ENCODE data around the gene C6orf89.
"Not testable (repeated sequence)": the region's sequence is repeated elsewhere in the genome, so short reads cannot be mapped to it uniquely, and the experiment has no call there.

C6orf89 gene

DNA sequence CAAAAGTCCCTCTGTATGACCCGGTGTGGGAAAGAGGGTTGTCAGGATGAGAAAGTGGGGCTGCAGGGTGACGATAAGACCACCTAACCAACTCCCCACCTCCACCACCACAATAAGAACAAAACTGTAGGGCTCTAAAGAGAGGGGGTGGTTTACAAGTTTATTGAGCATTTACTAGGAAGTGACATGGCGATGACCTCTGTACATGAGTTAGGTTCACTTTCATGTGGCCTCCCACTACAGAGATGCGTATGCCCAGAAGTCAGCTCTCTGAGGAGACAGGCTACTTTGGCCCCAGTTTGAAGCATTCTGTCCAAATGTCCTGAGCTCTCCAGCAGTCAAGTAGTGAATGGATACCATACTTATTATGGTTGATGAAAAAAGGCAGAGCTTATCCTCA, 40.1 kb downstream of the C6orf89 start:
- DNase-seq: no peak

DNA sequence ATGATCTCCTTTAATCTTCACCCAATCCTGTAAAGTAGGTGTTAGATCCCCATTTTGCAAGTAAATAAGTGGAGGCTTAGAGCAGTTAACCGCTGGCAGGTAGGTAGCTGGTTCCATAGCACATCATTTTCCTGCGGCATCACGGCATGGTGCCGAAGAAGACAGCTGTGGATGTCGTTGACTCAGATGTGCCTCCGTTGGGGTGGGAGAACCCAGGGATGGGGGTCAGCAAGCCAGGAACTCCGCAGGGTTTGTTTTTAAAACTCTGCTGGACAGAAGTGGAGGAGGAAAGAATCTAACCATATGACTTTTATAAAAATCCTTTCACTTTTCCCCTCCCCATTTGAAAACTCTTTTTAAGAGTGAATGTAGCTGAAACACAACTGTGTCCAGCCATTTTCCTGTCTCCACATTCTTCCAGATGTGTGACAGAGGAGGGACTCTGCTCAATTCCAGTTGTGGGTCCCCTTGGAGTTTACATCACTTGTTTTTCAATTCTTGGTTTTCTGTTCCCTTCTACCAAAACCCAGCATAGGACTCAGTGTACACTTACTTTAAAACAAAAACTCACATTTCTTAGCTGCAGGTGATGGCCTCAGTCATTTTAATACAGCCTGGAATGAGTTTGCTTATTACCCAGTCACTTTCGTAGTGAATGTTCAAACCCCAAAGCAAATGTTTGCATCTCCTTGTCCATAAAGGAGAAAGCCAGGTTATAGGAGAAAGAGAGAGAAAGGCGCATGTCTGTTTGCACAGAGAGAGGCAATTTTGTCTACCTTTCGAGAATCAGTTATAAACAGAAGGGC, 41.2 kb downstream of the C6orf89 start:
- DNase-seq: no peak

DNA sequence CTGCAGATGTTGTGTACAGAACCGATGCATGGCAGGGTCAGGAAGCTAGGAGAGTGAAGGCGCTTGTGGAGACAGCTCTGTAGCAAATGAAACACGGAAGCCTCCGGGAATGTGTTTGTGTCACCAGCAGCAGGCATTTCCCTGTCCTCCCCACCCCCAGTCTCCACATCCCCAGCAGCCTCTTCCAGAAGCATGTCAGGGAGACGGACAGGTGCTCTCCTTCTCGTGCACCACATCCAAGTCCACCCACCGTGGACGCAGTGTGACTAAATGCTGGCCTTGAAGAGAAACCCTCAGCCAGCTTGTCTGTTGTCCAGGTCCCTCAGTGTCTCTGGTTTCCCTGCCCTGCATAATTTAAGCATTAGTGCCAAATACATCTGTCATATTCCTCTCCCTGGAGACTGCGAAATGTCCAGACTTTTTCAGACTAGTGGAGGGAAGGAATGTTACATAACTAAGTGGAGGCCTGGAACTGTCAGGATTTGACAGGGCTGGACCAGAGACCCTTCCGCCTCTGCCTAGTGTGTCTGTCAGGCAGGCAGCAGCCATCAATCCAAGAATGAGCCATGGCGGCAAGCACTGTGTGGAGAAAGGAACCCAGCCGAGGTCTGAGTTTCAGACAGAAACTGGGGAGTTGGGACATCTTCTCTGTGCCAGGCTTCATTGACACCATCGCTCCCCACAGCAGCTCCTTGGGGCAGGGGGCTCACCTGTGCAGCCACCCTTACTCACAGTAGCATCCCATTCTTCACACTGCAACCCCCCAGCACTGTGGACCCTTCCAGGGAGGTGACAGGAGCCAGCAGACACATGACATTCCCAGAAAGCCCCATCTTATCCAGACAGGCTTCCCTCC, 42.2 kb downstream of the C6orf89 start:
- DNase-seq: peak; percentile 39

DNA sequence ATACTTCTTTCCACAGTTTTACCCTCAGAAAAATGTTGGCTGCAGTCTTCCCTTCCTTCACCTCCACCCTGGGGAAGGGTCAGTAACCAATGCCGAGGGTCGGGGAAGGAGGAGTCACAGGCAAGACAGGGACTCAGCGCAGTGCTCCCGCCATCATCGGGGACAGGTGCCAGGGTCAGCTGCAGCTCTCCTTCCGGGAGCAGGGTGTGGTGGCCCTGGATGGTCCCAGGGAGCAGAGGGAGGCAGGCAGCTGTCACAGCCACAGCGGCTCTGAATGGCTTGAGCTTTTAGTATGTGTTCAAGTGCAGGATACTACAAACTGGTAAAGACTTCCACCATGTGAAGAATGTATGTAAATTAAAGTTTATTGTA, 42.8 kb downstream of the C6orf89 start:
- DNase-seq: no peak

DNA sequence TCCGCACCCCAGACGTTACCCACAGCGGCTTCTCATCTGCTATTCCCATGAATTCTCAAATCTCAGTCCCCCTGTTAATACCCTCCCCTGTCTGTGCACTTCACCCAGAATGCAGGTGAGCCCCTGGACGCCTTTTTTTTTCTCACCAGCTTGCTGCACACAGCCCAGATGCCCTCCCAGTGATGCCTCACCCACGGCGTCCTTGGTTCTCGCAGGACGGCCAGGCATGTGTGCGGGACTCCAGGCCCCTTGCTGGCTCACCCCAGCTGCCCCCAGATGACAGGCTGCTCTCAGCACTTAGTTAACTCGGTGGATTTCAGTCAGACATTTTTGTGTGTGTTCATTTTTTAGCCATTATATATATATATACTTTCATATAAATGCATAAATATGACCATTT, 43.4 kb downstream of the C6orf89 start:
- DNase-seq: no peak

DNA sequence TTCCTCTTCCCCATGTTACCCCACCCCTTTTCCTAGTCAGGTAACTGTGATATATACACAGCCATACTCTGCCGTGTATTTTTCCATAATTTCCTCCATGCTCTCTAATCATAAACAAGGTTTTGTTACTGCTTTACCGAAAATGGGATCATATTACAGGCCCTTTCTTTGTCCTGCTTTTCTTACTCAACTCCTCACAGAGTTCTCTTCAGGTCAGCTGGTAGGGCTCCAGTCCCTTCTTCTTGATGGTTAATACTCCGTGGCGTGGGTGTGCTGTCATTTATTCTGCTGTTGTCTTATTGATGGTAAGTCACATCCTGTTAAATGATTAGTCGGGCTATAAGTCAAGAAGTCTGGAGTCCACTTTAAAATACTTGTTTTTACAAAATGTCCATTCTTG, 43.9 kb downstream of the C6orf89 start:
- DNase-seq: peak; percentile 49

DNA sequence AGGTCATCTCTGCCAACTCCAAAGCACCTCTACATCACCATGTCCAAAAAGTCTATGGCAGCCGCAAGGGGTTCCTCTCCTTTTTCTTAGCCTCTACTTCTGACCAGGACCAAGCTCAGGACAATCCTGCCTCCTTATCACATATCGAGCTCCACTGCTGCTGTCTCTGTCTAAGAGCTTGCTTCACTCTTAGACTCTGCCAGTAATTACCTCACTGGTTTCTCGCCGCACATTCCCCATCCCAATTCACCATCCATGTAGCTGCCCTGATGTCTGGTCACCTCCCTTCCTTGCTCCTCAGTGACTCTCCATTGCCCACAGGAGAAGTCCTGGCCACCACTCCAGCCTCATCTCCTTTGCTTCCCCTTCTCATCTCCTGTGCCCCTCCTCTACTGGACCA, 44.7 kb downstream of the C6orf89 start:
- DNase-seq: no peak

DNA sequence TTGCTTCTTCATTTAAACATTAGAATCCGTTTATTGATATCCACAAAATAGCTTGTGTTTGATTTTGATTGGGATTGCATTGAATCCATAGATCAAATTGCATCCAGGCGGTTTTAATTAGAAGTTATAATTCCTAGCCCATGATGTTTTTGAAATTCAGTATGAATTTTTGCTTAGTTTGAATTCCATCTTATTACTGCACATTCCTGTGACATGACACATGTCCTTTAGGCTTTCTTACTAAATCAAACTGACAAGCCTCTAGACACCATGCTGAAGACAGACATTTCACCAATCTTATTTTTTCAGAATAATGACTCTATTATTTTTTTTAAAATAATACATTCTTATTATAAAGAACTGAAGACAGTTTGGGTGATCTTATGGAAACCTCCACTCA, 47.4 kb downstream of the C6orf89 start:
- peak; percentile 90 for DNase-seq

DNA sequence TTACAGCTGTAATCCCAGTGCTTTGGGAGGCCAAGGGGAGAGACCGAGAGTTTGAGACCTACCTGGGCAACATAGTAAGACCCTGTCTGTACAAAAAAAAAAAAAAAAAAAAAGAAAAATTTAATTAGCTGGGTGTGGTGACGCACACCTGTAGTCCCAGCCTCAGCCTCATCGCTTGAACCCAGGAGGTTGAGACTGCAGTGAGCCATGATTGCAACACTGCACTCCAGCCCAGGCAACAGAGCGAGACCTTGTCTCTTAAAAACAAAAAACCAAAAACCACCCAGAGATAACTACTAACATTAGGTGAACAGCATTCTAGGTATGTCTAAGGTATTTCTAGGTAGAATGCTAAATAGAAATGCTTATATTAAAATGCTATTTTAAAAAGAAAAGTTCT, 47.8 kb downstream of the C6orf89 start:
- no peak for DNase-seq

DNA sequence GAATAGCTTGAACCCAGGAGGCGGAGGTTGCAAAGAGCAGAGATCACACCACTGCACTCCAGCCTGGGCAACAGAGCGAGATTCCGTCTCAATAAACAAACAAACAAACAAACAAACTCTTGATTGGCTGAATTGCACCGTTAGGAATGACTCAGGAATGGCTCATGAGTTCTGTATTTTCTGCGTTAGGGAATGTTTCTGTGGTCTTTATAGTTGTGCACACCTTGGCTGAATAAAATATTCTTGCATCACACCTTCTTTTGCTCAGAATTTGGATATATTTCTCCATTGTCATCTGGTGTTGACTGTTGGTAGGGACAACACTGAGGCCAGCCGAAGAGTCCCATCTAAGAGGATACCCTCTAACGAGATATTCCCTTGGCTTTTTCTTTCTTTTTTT, 49.1 kb downstream of the C6orf89 start:
- no peak for DNase-seq

DNA sequence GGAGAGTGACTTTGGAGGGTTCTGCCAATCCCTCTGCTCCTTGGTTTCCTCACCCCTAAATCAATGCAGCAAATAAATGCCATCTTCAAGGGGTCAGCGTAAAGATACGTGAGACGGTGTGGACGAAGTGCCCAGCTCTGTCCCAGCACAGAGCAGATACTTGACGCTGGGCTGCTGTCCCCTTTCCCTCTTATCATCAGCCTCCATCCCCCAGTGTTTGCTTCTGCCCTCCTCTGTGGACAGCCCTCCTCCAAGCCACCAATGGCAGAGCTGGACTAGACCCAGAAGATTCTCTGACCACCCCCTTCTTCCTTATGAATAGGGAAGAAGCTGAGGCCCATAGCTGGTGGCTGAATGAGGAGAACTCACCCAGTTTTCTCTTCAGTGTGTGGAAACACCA, 51.1 kb downstream of the C6orf89 start:
- no peak for DNase-seq

DNA sequence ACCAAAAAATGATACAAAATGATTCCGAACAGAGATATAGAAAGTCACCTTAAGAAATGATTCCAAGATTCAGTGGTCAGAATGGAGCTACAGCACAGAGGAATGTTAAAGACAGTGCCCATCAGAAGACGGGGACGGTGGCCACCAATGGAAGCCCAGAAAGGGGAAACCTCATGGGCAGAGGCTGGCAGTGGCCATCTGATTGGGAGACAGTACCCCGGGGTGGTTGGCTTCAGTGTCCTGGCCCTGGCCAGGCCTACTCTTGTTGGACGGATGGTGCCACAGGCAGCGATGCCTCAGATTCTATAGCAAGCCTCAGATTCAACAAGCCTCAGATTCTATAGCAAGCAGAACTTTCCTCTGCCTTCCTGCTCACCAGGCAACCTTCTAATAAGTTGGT, 52.1 kb downstream of the C6orf89 start:
- no peak for DNase-seq

DNA sequence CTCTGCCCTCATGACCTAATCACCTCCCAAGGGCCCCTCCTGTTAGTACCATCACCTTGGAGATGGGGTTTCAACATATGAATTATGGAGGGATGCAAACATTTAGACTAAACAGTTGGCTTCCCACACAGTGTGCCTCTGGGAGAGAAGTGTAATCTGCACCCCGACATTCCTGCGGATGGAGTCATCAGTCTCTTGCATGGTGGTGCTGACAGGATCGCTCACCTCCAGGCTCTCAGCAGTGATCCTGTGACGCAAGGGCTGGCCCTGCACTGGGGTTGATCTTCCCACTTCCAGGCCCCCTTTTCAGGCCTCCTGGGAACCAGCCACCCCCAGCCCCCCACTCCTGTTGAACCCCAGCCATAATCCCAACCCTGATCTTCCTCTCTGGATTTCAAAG, 52.8 kb downstream of the C6orf89 start:
- DNase-seq: peak; percentile 91

DNA sequence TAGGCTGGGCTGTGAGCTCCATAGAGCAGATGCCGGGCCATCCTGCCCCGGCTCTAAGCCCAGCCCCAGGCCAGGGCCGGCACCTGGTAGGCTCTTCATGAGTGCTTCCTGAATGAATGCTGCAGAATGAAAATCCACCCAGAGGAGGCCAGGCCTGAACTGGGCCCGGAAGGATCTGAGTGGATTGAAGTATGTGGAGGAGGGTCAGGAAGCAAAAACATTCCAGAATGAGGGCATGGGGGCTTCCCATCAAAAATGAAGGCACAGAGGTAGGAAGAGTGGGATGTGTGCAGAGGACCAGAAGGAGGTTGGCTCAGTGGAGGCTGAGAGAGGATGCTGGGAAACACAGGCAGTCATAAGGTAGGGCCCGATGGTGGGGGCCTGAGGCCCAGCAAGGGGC, 53.3 kb downstream of the C6orf89 start:
- not testable (repeated sequence) for DNase-seq

DNA sequence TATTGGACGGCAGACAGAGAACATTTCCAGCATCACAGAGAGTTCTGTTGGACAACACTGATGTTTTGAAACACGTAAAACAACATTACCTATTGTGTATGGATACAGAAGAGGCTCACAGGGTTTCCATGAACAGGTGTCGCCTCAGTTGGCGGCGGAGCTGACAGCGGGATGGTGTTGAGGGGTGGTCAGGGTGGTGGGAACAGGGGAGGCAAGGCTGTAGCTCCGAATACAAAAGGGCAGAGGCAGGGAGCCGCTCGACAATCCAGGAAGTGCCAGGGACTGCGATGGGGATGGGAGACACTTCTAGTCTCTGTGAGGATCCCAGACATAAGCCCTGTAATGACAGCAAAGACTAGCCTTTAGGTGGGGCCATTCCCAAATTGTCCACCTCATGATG, 54.3 kb downstream of the C6orf89 start:
- no peak for DNase-seq

DNA sequence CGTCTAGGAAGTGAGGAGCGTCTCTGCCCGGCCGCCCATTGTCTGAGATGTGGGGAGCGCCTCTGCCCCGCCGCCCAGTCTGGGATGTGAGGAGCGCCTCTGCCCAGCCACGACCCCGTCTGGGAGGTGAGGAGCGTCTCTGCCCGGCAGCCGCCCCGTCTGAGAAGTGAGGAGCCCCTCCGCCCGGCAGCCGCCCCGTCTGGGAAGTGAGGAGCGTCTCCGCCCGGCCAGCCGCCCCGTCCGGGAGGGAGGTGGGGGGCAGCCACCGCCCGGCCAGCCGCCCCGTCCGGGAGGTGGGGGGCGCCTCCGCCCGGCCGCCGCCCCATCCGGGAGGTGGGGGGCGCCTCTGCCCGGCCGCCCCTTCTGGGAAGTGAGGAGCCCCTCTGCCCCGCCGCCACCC, 55.8 kb downstream of the C6orf89 start:
- not testable (repeated sequence) for DNase-seq

DNA sequence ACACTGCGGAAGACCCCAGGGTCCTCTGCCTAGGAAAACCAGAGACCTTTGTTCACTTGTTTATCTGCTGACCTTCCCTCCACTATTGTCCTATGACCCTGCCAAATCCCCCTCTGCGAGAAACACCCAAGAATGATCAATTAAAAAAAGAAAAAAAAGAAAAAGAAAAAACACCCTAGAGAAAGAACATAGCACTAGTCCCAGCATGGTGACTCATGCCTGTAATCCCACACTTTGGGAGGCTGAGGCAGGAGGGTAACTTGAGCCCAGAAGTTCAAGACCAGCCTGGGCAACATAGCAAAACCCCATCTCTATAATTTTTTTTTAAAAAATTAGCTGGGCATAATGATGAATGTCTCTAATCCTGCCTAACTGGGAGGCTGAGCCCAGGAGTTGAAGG, 56.6 kb downstream of the C6orf89 start:
- DNase-seq: not testable (repeated sequence)

DNA sequence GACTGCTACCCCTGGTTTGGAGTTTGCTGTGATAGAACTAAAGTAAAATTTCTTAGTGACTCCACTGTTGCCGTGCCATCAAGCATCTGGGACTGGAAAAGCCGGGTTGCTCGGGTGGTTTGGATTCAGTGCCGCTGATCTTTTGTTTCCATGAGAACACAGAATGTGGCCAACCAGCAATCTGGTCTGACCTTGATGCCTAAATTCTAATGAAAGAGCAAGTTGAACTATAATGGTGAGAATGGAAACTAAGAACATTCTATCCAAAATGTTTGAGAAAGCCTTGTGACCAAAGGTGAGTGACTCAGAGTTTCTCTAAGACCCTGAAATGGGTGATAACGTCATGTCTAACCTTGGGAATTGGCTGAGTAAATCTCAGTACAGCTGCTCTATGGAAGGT, 58.9 kb downstream of the C6orf89 start:
- DNase-seq: no peak

DNA sequence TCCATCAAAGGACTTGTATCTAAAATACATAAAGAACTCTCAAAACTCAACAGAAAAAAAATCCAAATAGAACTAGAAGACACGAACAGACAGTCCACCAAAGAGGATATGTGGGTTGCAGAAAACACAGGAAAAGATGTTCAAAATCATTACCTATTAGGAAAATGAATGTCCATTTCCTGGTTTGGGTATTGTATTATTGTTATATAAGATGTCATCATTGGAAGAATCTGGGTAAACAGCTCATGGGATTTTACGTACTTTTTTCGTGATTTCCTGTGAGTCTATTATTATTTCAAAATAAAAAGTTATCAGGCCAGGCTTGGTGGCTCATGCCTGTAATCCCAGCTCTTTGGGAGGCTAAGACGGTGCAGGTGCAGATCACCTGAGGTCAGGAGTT, 59.5 kb downstream of the C6orf89 start:
- no peak for DNase-seq

DNA sequence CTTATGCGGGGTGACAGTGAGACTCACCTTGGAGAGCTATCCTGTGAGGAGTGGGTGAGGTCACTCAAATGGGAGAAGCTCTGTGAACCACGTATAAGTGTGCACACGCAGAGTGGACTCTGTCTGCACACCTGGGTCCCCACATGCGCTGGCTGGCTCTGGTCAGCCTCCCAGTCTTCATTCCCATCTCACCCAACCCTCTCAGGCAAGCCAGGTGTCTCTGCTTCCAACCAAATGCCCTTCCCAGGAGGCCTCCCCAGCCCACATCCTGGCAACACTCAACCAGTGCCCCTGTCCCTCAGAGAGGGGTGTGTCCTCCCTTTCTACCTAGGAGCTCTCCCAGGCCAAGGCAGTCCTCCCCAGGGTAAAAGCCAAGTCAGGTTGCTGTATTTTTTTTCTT, 60.8 kb downstream of the C6orf89 start:
- no peak for DNase-seq

DNA sequence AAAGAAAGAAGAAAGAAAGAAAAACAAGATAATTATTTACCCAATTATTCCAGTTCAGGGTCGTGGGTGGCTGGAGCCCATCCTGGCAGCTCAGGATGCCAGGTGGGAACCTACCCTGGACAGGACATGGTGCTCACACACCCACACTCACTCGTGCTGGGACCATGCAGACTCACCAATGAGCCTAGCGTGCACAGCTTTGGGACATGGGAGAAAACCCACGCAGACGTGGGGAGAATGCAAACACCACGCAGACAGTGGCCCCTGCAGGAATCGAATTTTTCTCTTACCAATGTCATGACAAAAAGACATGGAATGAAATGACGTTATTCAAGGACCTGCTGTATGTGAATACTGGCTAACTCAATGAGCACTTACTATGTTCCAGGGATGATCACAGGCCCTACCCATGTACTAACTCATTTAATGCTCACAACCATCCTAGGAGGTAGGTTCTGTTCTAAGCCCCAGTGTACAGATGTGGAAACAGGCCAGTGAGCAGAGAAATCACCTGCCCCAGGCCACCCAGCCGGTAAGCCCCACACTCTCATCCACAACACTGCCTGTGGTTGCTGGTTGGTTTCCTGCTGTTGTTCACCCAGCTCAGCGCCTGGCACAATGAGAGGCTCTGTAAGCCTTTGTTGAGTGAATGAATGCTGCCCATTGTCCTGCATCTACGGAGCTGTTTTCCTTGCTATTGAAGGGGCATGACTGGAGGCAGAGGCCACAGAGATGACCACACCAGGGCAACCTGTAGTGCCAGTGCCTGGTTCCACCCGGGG, 62.0 kb downstream of the C6orf89 start:
- no peak for DNase-seq

DNA sequence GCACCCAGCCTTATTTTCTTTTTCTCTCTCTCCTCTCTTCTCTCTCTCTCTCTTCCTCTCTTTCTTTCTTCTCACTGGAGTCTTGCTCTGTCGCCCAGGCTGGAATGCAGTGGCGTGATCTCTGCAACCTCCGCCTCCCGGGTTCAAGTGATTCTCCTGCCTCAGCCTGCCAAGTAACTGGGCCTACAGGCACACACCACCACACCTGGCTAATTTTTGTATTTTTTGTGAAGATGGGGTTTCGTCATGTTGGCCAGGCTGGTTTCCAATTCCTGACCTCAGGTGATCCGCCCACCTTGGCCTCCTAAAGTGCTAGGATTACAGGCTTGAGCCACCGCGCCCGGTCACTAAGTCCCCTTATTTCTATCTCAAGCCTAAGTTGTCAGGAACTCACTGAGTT, 63.3 kb downstream of the C6orf89 start:
- DNase-seq: not testable (repeated sequence)

DNA sequence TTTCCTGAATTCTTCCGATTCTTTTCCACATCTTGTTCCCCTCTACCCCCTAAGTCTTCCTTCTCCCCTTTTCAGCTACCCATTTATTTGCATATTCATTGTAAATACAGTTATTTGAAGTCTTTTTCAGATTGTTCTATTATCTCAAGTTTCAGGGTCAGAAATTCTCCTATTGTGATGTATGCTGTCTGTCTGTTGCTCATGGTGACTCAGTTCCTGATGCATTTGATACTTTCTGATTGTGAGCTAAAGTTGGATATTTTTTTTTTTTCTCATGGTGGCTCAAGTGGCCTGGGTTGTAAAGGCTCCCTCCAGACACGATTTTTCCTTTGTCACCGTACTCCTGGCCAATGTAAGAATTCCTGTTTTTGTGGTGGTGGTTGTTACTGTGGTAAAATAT, 63.9 kb downstream of the C6orf89 start:
- peak; percentile 39 for DNase-seq

DNA sequence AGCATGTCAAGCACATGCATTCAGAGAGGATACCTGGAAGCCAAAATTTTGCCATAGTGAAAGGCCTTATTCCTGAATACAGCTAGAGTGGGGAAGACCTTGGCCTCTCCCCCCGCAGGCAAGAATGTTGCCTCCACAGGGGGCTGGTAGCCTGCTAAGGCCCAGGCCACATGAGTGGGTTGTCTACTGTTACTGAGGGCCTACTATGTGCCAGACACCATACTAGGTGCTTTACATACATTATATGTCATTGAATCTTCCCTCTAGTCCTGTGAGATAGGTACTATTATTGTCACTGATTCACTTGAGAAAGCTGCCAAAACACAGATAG, 68.1 kb downstream of the C6orf89 start:
- DNase-seq: no peak

Data from fibroblast of upper back skin (primary cell).